Uterus (tissue), 4 donors: ENCODE results near the gene OR10V1. TPM values are rescaled to one million over a fixed set of nuclear protein-coding genes. Genes with fewer than 3 reads are reported as not detected.

Experiments
- DNase-seq, 2 donors: peaks; one replicate each; pipeline ENCODE4 v3.0.0-alpha.2; 2019 to 2020
- H3K27ac ChIP-seq, 2 donors: fragments of 200-600 bp; sonication (generic); 1 replicate in 1 of 2; 2 replicates in 1 of 2; pipeline ENCODE4 v1.5.1; 2016 to 2018
- H3K27me3 ChIP-seq, 2 donors: fragments of 200-600 bp; sonication (generic); one replicate each; pipeline ENCODE4 v1.5.1; 2018 to 2019; ENCODE audit warnings: control low read depth in 1 of 2
- H3K36me3 ChIP-seq, 2 donors: fragments of 200-600 bp; sonication (generic); one replicate each; pipeline ENCODE4 v1.5.1; 2019; ENCODE audit warnings: control low read depth in 1 of 2
- H3K4me1 ChIP-seq, 2 donors: fragments of 200-600 bp; sonication (generic); one replicate each; pipeline ENCODE4 v1.5.1; 2018 to 2019; ENCODE audit warnings: control low read depth in 1 of 2
- H3K4me3 ChIP-seq, 2 donors: fragments of 200-600 bp; sonication (generic); 1 replicate in 1 of 2; 2 replicates in 1 of 2; pipeline ENCODE4 v1.5.1; 2018 to 2019; ENCODE audit warnings: mild to moderate bottlenecking in 1 of 2
- H3K9me3 ChIP-seq, 2 donors: fragments of 200-600 bp; sonication (generic); one replicate each; pipeline ENCODE4 v1.5.1; 2019; ENCODE audit warnings: control low read depth in 1 of 2
- POLR2A ChIP-seq, 2 donors: fragments of 450-650 bp; IDR thresholded peaks; one replicate each; pipeline ENCODE4 v1.6.1; 2016; ENCODE audit warnings: antibody characterized with exemption in 2 of 2, mild to moderate bottlenecking in 1 of 2, moderate library complexity in 1 of 2
- intact Hi-C: fragments of 100-400 bp; cut with DNase I; formaldehyde crosslinking; loops from one replicate; pipeline ENCODE4 v1.15.1; 2023; ENCODE audit warnings: low total_unique reads
- total RNA-seq, 4 donors: library from RNA; depleted of rRNA in 3 of 4; stranded (reverse); fragments of >200 nt in 3 of 4; gene quantifications; one replicate each; pipeline versions ENCODE4 v1.1.0 to v1.2.4, GENCODE V29; 2014 to 2023
- TF ChIP-seq, protein P1 (sequence below), 4 experiments: fragments of 200-600 bp in 2 of 4; fragments of 450-650 bp in 2 of 4; sonication (generic) in 2 of 4; IDR thresholded peaks; one replicate each; pipeline ENCODE4 v1.5.1; 2016 to 2019; ENCODE audit warnings: antibody characterized with exemption in 4 of 4, mild to moderate bottlenecking in 2 of 4, moderate library complexity in 1 of 4
- donor health status: DM: yes; HTN: yes; CAD: no.

The OR10V1 gene
- total RNA-seq, 4 donors from 2014 or later = not detected

DNA sequence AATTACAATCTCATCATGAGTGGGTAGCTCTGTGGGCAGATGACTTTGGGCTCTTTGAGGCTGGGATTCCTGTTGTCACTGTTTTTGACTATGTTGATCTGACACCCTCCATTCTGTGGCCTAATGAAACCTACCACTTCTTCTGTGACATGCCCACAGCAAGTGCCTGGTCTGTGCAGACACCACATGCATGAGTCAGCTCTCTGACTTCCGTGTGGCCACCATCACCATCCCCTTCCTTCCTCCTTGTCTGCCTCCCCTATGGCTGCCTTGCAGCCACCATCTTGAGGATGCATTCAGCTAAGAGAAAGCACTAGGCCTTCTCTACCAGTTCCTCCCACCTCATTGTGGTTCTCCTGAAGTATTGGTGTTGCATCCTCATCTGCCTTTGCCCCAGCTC is 15.3 kb upstream of the OR10V1 start:
- Histone ChIP-seq H3K36me3 (no peaks in the 10 kb centered on the region), H3K4me3 (no peak overlapping the region), H3K27ac (no peak overlapping the region), H3K9me3 (no peaks in the 10 kb centered on the region), H3K4me1 (no peaks in the 10 kb centered on the region), H3K27me3 (no peaks in the 10 kb centered on the region)
- no peak for DNase-seq
- TF ChIP-seq POLR2A (IDR thresholded peaks at IDR 0.05) = no peak
- intact Hi-C loops = no loop called here

DNA sequence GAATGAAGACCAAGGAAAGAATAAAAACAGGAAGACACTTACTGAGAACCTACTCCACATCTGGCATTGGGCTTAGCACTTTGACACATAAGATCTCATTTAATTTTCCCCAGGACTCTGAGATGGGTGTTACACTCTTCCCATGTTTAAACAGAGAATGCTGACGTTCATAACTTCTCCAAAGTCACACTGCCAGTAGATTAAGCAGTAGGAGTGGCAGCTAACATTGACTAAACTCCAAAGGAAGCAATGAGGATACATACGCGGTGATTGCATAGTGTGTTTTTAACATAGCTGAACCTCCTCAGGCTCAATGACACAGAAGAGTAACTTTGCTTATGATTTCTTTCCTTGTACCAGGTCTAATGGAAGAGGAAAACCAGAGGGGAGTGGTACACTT is 14.5 kb upstream of the OR10V1 start:
- Histone ChIP-seq H3K27me3 (no peaks in the 10 kb centered on the region), H3K4me3 (no peak overlapping the region), H3K27ac (no peak overlapping the region), H3K4me1 (no peaks in the 10 kb centered on the region), H3K36me3 (no peaks in the 10 kb centered on the region), H3K9me3 (no peaks in the 10 kb centered on the region)
- TF ChIP-seq, protein P1, sequence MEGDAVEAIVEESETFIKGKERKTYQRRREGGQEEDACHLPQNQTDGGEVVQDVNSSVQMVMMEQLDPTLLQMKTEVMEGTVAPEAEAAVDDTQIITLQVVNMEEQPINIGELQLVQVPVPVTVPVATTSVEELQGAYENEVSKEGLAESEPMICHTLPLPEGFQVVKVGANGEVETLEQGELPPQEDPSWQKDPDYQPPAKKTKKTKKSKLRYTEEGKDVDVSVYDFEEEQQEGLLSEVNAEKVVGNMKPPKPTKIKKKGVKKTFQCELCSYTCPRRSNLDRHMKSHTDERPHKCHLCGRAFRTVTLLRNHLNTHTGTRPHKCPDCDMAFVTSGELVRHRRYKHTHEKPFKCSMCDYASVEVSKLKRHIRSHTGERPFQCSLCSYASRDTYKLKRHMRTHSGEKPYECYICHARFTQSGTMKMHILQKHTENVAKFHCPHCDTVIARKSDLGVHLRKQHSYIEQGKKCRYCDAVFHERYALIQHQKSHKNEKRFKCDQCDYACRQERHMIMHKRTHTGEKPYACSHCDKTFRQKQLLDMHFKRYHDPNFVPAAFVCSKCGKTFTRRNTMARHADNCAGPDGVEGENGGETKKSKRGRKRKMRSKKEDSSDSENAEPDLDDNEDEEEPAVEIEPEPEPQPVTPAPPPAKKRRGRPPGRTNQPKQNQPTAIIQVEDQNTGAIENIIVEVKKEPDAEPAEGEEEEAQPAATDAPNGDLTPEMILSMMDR (IDR thresholded peaks at IDR 0.05) = no peak
- no peak for TF ChIP-seq POLR2A (IDR thresholded peaks at IDR 0.05)
- intact Hi-C loops = no loop called here
- DNase-seq = no peak

DNA sequence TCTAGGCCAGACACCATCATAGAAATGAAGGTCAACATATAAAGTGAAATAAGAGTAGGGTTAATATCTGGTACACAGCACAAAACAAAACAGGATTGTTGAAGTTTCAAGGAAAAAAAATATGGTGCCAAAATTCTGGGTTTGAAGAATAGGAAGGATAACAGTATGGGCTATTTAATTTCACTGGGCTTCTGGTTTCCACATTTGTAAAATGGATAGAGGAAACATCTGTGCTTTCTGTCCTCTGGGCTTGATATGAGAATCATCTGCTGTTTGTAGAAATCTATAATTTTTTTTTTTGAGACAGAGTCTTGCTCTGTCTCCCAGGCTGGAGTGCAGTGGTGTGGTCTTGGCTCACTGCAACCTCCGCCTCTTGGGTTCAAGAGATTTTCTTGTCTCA is 13.8 kb upstream of the OR10V1 start:
- DNase-seq = no peak
- Histone ChIP-seq H3K36me3 (no peaks in the 10 kb centered on the region), H3K27me3 (no peaks in the 10 kb centered on the region), H3K4me1 (no peaks in the 10 kb centered on the region), H3K4me3 (no peak overlapping the region), H3K9me3 (no peaks in the 10 kb centered on the region), H3K27ac (no peak overlapping the region)
- TF ChIP-seq POLR2A (IDR thresholded peaks at IDR 0.05) = no peak
- TF ChIP-seq, protein P1 (IDR thresholded peaks at IDR 0.05) = no peak
- intact Hi-C loops = no loop called here

DNA sequence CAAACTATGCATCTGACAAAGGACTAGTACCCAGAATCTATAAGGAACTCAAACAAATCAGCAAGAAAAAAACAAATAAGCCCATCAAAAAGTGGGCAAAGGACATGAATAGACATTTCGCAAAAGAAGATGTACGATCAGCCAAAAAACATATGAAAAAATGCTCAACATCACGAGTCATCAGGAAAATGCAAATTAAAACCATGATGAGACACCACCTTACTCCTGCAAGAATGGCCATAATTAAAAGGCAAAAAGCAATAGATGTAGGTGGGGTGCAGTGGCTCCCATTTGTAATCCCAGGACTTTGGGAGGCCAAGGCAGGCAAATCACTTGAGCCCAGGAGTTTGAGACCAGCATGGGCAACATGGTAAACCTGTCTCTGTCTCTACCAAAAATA is 10.4 kb upstream of the OR10V1 start:
- no peak for TF ChIP-seq POLR2A (IDR thresholded peaks at IDR 0.05)
- TF ChIP-seq, protein P1 (IDR thresholded peaks at IDR 0.05) = no peak
- H3K36me3 ChIP-seq = no peaks in the 10 kb centered on the region
- H3K4me3 ChIP-seq = no peak overlapping the region
- intact Hi-C loops = no loop called here
- H3K27ac ChIP-seq = no peak overlapping the region
- H3K9me3 ChIP-seq = no peaks in the 10 kb centered on the region
- no peak for DNase-seq
- H3K27me3 ChIP-seq = no peaks in the 10 kb centered on the region
- H3K4me1 ChIP-seq = no peaks in the 10 kb centered on the region

DNA sequence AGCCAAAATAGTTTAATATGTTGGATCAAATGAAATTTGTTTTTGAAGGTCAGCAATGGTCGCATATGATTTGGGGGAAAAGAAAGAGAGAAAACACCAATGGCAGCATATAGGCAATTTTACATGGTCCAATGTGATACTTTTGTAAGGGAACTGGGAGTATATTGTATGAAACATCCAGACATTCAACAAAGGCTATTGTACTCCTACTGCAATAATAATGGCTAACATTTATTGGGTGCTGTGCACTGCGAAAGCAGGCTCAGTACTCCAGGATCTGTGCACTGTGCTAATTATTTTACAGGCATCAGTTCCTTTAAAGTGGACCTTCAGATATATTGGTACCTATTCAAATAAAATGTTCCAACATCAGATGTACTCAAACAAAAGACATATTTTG is 5.9 kb upstream of the OR10V1 start:
- Histone ChIP-seq H3K4me1 (no peaks in the 10 kb centered on the region), H3K27me3 (no peaks in the 10 kb centered on the region), H3K27ac (no peak overlapping the region), H3K9me3 (no peaks in the 10 kb centered on the region), H3K36me3 (no peaks in the 10 kb centered on the region), H3K4me3 (no peak overlapping the region)
- intact Hi-C loops = no loop called here
- no peak for DNase-seq
- TF ChIP-seq, protein P1 (IDR thresholded peaks at IDR 0.05) = no peak

DNA sequence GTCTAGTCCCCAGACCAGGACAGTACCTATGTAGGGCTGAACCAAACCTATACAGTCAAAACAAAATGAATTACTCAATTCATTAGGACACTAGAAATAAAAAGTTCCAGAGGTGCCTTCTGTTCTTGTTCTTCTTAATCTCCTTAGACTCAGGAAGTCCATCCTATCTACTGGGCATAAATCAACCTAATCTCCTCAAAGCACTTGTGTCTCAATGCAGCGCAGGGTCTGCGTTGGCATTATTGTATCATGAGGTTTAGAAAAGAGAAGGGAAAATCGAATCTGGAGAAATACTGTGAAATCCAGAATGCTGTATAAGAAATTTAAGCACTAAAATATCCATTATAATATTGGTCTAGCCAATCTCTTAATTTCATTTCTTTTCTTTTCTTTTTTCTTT is 2.4 kb upstream of the OR10V1 start:
- intact Hi-C loops = no loop called here

More for the DNA sequence above, 2.4 kb upstream of the OR10V1 start:
- H3K9me3 ChIP-seq = no peaks in the 10 kb centered on the region
- no peaks in the 10 kb centered on the region for H3K36me3 ChIP-seq
- DNase-seq = no peak
- H3K4me1 ChIP-seq = no peaks in the 10 kb centered on the region
- TF ChIP-seq, protein P1 (IDR thresholded peaks at IDR 0.05) = no peak
- no peak for TF ChIP-seq POLR2A (IDR thresholded peaks at IDR 0.05)
- no peak overlapping the region for H3K27ac ChIP-seq
- H3K4me3 ChIP-seq = no peak overlapping the region
- no peaks in the 10 kb centered on the region for H3K27me3 ChIP-seq
